ENCODE data around the gene GPR61. TPM values are rescaled to one million over a fixed set of nuclear protein-coding genes. Genes with fewer than 3 reads are reported as not detected.

GPR61 gene
- total RNA-seq, 4 donors from 2014 or later: 0.59 to 0.60 TPM; not detected in 2

GRCh38 chr1:109570414-109570813 is 30.7 kb downstream of the GPR61 start:
- no peak for TF ChIP-seq EP300 (IDR thresholded peaks at IDR 0.05)
- TF ChIP-seq CTCF (IDR thresholded peaks at IDR 0.05): no peak
- no peak for TF ChIP-seq POLR2A (IDR thresholded peaks at IDR 0.05)
- Histone ChIP-seq H3K27me3 (no peaks in the 10 kb centered on the region), H3K36me3 (peaks cover 0 to 8% (median 0%) of the 10 kb centered on the region in 3 donors), H3K4me1 (peaks cover 3 to 52% (median 12%) of the 10 kb centered on the region in 4 donors), H3K9me3 (no peaks in the 10 kb centered on the region), H3K4me3 (no peak overlapping the region), H3K27ac (no peak overlapping the region)
- 66 to 73% methylated on average over 3 of the region's 3 CpGs for WGBS, 2 donors
- DNase-seq (ENCODE audit: low spot score in 2 of 2): no peak

GRCh38 chr1:109573785-109574184 is 34.1 kb downstream of the GPR61 start:
- H3K36me3 ChIP-seq: peaks cover 0 to 28% (median 0%) of the 10 kb centered on the region in 3 donors
- WGBS, 2 donors: 55 to 67% methylated on average over 2 of the region's 2 CpGs
- no peak overlapping the region for H3K27ac ChIP-seq
- H3K4me3 ChIP-seq: no peak overlapping the region
- H3K9me3 ChIP-seq: no peaks in the 10 kb centered on the region
- TF ChIP-seq EP300 (IDR thresholded peaks at IDR 0.05) (no peak), CTCF (IDR thresholded peaks at IDR 0.05) (no peak), POLR2A (IDR thresholded peaks at IDR 0.05) (no peak)
- H3K27me3 ChIP-seq: no peaks in the 10 kb centered on the region
- DNase-seq (ENCODE audit: low spot score in 2 of 2): no peak
- H3K4me1 ChIP-seq: peaks cover 0 to 23% (median 6%) of the 10 kb centered on the region in 4 donors

- H3K4me1 ChIP-seq: no peaks in the 10 kb centered on the region
- 74 to 82% methylated on average over 3 of the region's 3 CpGs for WGBS, 2 donors
- H3K4me3 ChIP-seq: no peak overlapping the region
- TF ChIP-seq EP300 (IDR thresholded peaks at IDR 0.05) (no peak), POLR2A (IDR thresholded peaks at IDR 0.05) (no peak), CTCF (IDR thresholded peaks at IDR 0.05) (no peak)
- H3K9me3 ChIP-seq: no peaks in the 10 kb centered on the region
- peaks cover 4 to 74% (median 6%) of the 10 kb centered on the region in 3 donors for H3K36me3 ChIP-seq
- no peaks in the 10 kb centered on the region for H3K27me3 ChIP-seq
- H3K27ac ChIP-seq: no peak overlapping the region
- no peak for DNase-seq (ENCODE audit: low spot score in 2 of 2)
These were observed 39.3 kb downstream of the GPR61 start for GRCh38 chr1:109578947-109579443.

GRCh38 chr1:109579491-109579890 is 39.8 kb downstream of the GPR61 start:
- Histone ChIP-seq H3K36me3 (peaks cover 4 to 79% (median 6%) of the 10 kb centered on the region in 3 donors), H3K9me3 (no peaks in the 10 kb centered on the region), H3K4me3 (no peak overlapping the region), H3K27me3 (no peaks in the 10 kb centered on the region), H3K4me1 (no peaks in the 10 kb centered on the region), H3K27ac (no peak overlapping the region)
- DNase-seq (ENCODE audit: low spot score in 2 of 2): no peak
- TF ChIP-seq CTCF (IDR thresholded peaks at IDR 0.05): no peak
- 63 to 70% methylated on average over 1 of the region's 1 CpG for WGBS, 2 donors

GRCh38 chr1:109582021-109582420 is 42.3 kb downstream of the GPR61 start:
- no peak for DNase-seq (ENCODE audit: low spot score in 2 of 2)
- no peak overlapping the region for H3K4me3 ChIP-seq
- no peaks in the 10 kb centered on the region for H3K4me1 ChIP-seq
- WGBS, 2 donors: 85 to 87% methylated on average over 2 of the region's 2 CpGs
- no peaks in the 10 kb centered on the region for H3K9me3 ChIP-seq
- TF ChIP-seq POLR2A (IDR thresholded peaks at IDR 0.05): no peak
- no peak for TF ChIP-seq CTCF (IDR thresholded peaks at IDR 0.05)
- no peak for TF ChIP-seq EP300 (IDR thresholded peaks at IDR 0.05)
- no peak overlapping the region for H3K27ac ChIP-seq
- peaks cover 5 to 81% (median 15%) of the 10 kb centered on the region in 3 donors for H3K36me3 ChIP-seq
- no peaks in the 10 kb centered on the region for H3K27me3 ChIP-seq

All from tibial nerve (tissue), 4 donors.